Lower lobe of right lung (tissue), 2 donors: ENCODE data around the gene AIDA. TPM values are rescaled to one million over a fixed set of nuclear protein-coding genes. Genes with fewer than 3 reads are reported as not detected.
A peak's percentile ranks its signal among the peaks of the same experiment; 100 is the strongest.

Experiments used
- ATAC-seq, 2 donors: fragments of 200-7000 bp; cut with Tn5 transposase; one replicate each; pipeline ENCODE4 v1.9.1; 2020 to 2022; ENCODE audit warnings: mild to moderate bottlenecking in 2 of 2, moderate library complexity in 2 of 2
- DNase-seq: peaks from one replicate; pipeline ENCODE4 v3.0.0-alpha.2; 2020
- H3K27ac ChIP-seq: fragments of 200-600 bp; one replicate; pipeline ENCODE4 v1.8.0; 2022
- H3K27me3 ChIP-seq: fragments of 200-600 bp; one replicate; pipeline ENCODE4 v1.8.0; 2022; ENCODE audit warnings: low read depth
- H3K36me3 ChIP-seq: fragments of 200-600 bp; one replicate; pipeline ENCODE4 v1.8.0; 2022; ENCODE audit warnings: mild to moderate bottlenecking
- H3K4me1 ChIP-seq: fragments of 200-600 bp; one replicate; pipeline ENCODE4 v1.8.0; 2022
- H3K4me3 ChIP-seq: fragments of 200-600 bp; one replicate; pipeline ENCODE4 v1.8.0; 2022; ENCODE audit warnings: mild to moderate bottlenecking
- H3K9me3 ChIP-seq: fragments of 200-600 bp; one replicate; pipeline ENCODE4 v1.8.0; 2022
- CTCF ChIP-seq: fragments of 200-600 bp; IDR thresholded peaks from one replicate; pipeline ENCODE4 v1.8.0; 2022; ENCODE audit warnings: antibody characterized with exemption, mild to moderate bottlenecking
- intact Hi-C: fragments of 100-400 bp; cut with DNase I; formaldehyde crosslinking; loops from one replicate; pipeline ENCODE4 v1.11.0; 2022
- total RNA-seq: library from RNA; stranded (reverse); fragmentation: NEBNext Ultra II Directional; extraction: Animal tissue kit (Norgen Biotek cat#: 25700); gene quantifications from one replicate; pipeline ENCODE4 v1.2.1, GENCODE V29; 2021
- donor health status: DM: no; HTN: yes; CAD: no; lungs with severe emphysema.

The AIDA gene
- total RNA-seq, 1 donor from 2014 or later = 92.5 TPM

- Histone ChIP-seq H3K27me3 (no peaks in the 10 kb centered on the region), H3K27ac (no peak overlapping the region), H3K4me1 (peaks cover 18% of the 10 kb centered on the region), H3K9me3 (no peaks in the 10 kb centered on the region), H3K4me3 (no peak overlapping the region), H3K36me3 (peaks cover 37% of the 10 kb centered on the region)
- ATAC-seq (no peak), DNase-seq (no peak)
- no peak for TF ChIP-seq CTCF
- intact Hi-C loops = no loop called here
Measured at GRCh38 chr1:222620566-222620965, 91.7 kb downstream of the AIDA start.

GRCh38 chr1:222618880-222619596 is 93.3 kb downstream of the AIDA start:
- Histone ChIP-seq H3K27ac (peak overlapping the region; percentile 90), H3K4me1 (peaks cover 18% of the 10 kb centered on the region), H3K36me3 (peaks cover 22% of the 10 kb centered on the region), H3K4me3 (peak overlapping the region; percentile 80), H3K9me3 (no peaks in the 10 kb centered on the region), H3K27me3 (no peaks in the 10 kb centered on the region)
- TF ChIP-seq CTCF = no peak
- DNase-seq (no peak), ATAC-seq (peak; percentile 5 to 32)
- intact Hi-C loops = no loop called here

Other genes with a start within 250 kb of the AIDA start
- 0.97 TPM for gene HHIPL2, start 164.4 kb downstream of the AIDA start, total RNA-seq
- gene TAF1A, start 122.6 kb downstream of the AIDA start, total RNA-seq = 9.7 TPM
- 66.0 TPM for gene MIA3, start 94.4 kb downstream of the AIDA start, total RNA-seq
- 50.2 TPM for gene BROX, start 73 bp upstream of the AIDA start, total RNA-seq
- 0.56 TPM for gene FAM177B, start 24.7 kb upstream of the AIDA start, total RNA-seq
- 31.1 TPM for gene DISP1, start 102.5 kb upstream of the AIDA start, total RNA-seq